Measurements from ENCODE around the gene AIF1. TPM values are rescaled to one million over a fixed set of nuclear protein-coding genes. Genes with fewer than 3 reads are reported as not detected.
A peak's percentile ranks its signal among the peaks of the same experiment; 100 is the strongest.

AIF1 gene
- total RNA-seq, 3 donors from 2014 or later, result 26.9 to 54.1 (median 28.2) TPM

DNA sequence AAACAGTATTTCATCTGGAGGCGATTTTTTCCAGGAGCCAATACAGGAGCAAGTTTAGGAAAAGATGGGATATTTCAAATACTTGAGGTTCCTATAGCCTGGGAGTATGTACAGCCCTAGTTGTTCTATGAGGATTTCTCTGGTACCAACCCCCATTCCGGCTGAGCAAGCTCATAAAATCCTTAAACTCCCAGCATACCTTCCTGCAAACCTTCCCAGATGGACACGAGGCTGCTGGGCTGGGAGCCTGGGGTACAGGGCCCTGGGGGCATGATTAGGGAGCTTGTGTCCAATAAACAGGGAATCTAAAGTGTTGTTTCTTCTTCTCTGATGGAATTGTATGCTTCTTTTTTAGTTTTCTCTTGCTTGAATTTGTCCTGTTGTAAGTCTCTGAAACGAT, 7.0 kb downstream of the AIF1 start:
- H3K36me3 ChIP-seq, result peaks cover 16% of the 10 kb centered on the region
- TF ChIP-seq POLR2A (IDR thresholded peaks at IDR 0.05), result no peak
- no peak for TF ChIP-seq POLR2AphosphoS5 (IDR thresholded peaks at IDR 0.05)
- TF ChIP-seq, protein P1, sequence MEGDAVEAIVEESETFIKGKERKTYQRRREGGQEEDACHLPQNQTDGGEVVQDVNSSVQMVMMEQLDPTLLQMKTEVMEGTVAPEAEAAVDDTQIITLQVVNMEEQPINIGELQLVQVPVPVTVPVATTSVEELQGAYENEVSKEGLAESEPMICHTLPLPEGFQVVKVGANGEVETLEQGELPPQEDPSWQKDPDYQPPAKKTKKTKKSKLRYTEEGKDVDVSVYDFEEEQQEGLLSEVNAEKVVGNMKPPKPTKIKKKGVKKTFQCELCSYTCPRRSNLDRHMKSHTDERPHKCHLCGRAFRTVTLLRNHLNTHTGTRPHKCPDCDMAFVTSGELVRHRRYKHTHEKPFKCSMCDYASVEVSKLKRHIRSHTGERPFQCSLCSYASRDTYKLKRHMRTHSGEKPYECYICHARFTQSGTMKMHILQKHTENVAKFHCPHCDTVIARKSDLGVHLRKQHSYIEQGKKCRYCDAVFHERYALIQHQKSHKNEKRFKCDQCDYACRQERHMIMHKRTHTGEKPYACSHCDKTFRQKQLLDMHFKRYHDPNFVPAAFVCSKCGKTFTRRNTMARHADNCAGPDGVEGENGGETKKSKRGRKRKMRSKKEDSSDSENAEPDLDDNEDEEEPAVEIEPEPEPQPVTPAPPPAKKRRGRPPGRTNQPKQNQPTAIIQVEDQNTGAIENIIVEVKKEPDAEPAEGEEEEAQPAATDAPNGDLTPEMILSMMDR (IDR thresholded peaks at IDR 0.05), result no peak
- H3K9me3 ChIP-seq, result no peaks in the 10 kb centered on the region
- H3K4me1 ChIP-seq, result peaks cover 8 to 10% of the 10 kb centered on the region in 2 donors
- intact Hi-C loops (cut with DNase I; ENCODE audit: low total_unique reads), result no loop called here
- no peaks in the 10 kb centered on the region for H3K27me3 ChIP-seq
- peak overlapping the region; percentile 99 for H3K27ac ChIP-seq
- peak overlapping the region; percentile 79 to 93 (median 89) for H3K4me3 ChIP-seq
- DNase-seq (ENCODE audit: low spot score in 2 of 2), result no peak

DNA sequence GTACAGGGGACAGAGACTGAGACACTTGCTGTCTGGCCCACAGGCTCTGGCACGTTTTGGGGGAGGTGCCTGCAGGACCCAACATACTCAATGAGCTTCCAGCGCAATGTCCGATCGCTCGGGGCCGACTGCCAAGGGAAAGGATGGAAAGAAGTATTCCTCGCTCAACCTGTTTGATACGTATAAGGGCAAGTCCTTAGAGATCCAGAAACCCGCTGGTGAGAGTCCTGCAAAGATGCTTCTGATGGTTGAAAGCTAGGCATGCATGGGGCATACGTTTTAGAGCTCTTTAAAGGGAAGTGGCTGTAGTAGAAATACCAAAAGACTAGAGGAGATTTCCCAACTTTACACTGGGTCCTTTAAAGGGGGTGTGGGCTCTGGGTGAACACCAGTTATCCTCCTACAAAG, 7.7 kb downstream of the AIF1 start:
- H3K9me3 ChIP-seq, result no peaks in the 10 kb centered on the region
- peaks cover 22% of the 10 kb centered on the region for H3K36me3 ChIP-seq
- peak overlapping the region; percentile 99 for H3K27ac ChIP-seq
- H3K4me3 ChIP-seq, result peak overlapping the region in 2 of 3 donors; percentile 79 to 93
- peak; percentile 74 to 76 for DNase-seq (ENCODE audit: low spot score in 2 of 2)
- intact Hi-C loops (cut with DNase I; ENCODE audit: low total_unique reads), result no loop called here
- peak in 1 of 3 donors; percentile 23 for TF ChIP-seq POLR2AphosphoS5 (IDR thresholded peaks at IDR 0.05)
- TF ChIP-seq POLR2A (IDR thresholded peaks at IDR 0.05), result no peak
- TF ChIP-seq, protein P1 (IDR thresholded peaks at IDR 0.05), result no peak
- H3K4me1 ChIP-seq, result peaks cover 8 to 10% of the 10 kb centered on the region in 2 donors
- H3K27me3 ChIP-seq, result no peaks in the 10 kb centered on the region

DNA sequence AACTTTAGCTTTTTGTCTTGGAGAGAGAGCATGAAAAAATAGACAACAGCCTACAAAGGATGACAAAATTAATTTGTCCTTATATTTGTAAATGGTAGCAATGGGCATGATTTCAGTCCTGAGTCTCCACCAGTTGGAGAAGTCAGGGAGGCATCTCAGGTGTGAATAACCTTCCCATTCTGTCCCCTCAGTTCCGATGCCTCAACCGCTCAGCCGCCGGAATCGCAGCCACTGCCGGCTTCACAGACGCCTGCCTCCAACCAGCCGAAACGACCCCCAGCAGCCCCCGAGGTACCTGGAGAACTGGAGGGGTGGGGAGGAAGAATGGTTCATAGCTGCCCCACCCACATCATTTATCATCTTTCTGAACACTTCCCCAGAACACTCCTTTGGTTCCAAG, 9.0 kb downstream of the AIF1 start:
- peaks cover 30% of the 10 kb centered on the region for H3K36me3 ChIP-seq
- H3K27ac ChIP-seq, result no peak overlapping the region
- H3K4me3 ChIP-seq, result no peak overlapping the region
- H3K27me3 ChIP-seq, result no peaks in the 10 kb centered on the region
- H3K9me3 ChIP-seq, result no peaks in the 10 kb centered on the region
- DNase-seq (ENCODE audit: low spot score in 2 of 2), result no peak
- TF ChIP-seq, protein P1 (IDR thresholded peaks at IDR 0.05), result no peak
- no peak for TF ChIP-seq POLR2AphosphoS5 (IDR thresholded peaks at IDR 0.05)
- no peak for TF ChIP-seq POLR2A (IDR thresholded peaks at IDR 0.05)
- H3K4me1 ChIP-seq, result peaks cover 8 to 10% of the 10 kb centered on the region in 2 donors
- intact Hi-C loops (cut with DNase I; ENCODE audit: low total_unique reads), result no loop called here

DNA sequence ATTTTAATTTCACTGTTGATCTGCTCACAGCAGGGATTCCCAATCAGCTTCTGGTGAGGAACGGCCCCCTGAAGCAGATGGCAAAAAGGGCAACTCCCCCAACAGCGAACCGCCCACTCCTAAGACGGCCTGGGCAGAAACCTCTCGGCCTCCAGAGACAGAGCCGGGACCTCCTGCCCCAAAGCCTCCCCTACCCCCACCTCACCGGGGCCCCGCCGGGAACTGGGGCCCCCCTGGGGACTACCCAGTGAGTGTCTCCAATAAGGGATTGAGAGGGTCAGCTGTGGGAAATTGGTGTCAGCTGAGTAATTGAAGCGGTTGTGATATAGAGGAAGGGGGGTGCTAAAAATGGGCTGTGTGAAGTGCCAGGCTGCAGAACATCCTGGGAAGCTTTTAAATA, 11.9 kb downstream of the AIF1 start:
- H3K27ac ChIP-seq, result no peak overlapping the region
- DNase-seq (ENCODE audit: low spot score in 2 of 2), result no peak
- H3K36me3 ChIP-seq, result peaks cover 38% of the 10 kb centered on the region
- H3K4me3 ChIP-seq, result no peak overlapping the region
- no peaks in the 10 kb centered on the region for H3K27me3 ChIP-seq
- H3K4me1 ChIP-seq, result peaks cover 6% of the 10 kb centered on the region in 2 donors
- TF ChIP-seq, protein P1 (IDR thresholded peaks at IDR 0.05), result no peak
- TF ChIP-seq POLR2A (IDR thresholded peaks at IDR 0.05) (no peak), POLR2AphosphoS5 (IDR thresholded peaks at IDR 0.05) (no peak)
- intact Hi-C loops (cut with DNase I; ENCODE audit: low total_unique reads), result no loop called here
- H3K9me3 ChIP-seq, result no peaks in the 10 kb centered on the region

DNA sequence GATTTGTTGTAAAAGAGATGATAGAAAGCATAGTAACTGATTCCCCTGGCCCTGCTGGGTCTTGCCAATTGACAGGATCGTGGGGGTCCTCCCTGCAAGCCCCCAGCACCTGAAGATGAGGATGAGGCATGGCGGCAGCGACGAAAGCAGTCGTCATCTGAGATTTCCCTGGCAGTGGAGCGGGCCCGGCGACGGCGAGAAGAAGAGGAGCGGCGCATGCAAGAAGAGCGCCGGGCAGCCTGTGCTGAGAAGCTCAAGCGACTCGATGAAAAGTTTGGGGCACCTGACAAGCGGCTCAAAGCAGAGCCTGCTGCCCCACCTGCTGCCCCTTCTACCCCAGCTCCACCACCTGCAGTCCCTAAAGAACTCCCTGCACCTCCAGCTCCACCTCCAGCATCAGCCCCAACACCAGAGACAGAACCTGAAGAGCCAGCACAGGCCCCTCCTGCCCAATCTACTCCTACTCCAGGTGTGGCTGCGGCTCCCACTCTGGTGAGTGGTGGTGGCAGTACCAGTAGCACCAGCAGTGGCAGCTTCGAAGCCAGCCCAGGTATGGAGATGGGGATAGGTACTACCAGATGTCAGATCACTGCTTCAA, 12.8 kb downstream of the AIF1 start:
- TF ChIP-seq, protein P1 (IDR thresholded peaks at IDR 0.05), result no peak
- TF ChIP-seq POLR2A (IDR thresholded peaks at IDR 0.05), result no peak
- no peak for TF ChIP-seq POLR2AphosphoS5 (IDR thresholded peaks at IDR 0.05)
- Histone ChIP-seq H3K4me3 (no peak overlapping the region), H3K4me1 (peaks cover 0 to 4% of the 10 kb centered on the region in 2 donors), H3K9me3 (no peaks in the 10 kb centered on the region), H3K27me3 (no peaks in the 10 kb centered on the region), H3K36me3 (peaks cover 38% of the 10 kb centered on the region), H3K27ac (no peak overlapping the region)
- intact Hi-C loops (cut with DNase I; ENCODE audit: low total_unique reads), result no loop called here
- no peak for DNase-seq (ENCODE audit: low spot score in 2 of 2)

All from breast epithelium (tissue), 4 donors.